SK-N-SH treated with all-trans-retinoic acid at 6 μM for 48 hours (cell line): ENCODE data around the gene IGF1R.

Experiments
- ZFP3 ChIP-seq: fragments of 250-450 bp; sonication (Bioruptor Pico); IDR thresholded peaks from 2 replicates; pipeline ENCODE4 v1.5.0; 2020; ENCODE audit warnings: mild to moderate bottlenecking, moderate library complexity
- TF ChIP-seq, protein P1 (sequence below): fragments of 250-450 bp; sonication (Bioruptor Pico); IDR thresholded peaks from 2 replicates; pipeline ENCODE4 v1.5.1; 2021; ENCODE audit warnings: mild to moderate bottlenecking, moderate library complexity

DNA sequence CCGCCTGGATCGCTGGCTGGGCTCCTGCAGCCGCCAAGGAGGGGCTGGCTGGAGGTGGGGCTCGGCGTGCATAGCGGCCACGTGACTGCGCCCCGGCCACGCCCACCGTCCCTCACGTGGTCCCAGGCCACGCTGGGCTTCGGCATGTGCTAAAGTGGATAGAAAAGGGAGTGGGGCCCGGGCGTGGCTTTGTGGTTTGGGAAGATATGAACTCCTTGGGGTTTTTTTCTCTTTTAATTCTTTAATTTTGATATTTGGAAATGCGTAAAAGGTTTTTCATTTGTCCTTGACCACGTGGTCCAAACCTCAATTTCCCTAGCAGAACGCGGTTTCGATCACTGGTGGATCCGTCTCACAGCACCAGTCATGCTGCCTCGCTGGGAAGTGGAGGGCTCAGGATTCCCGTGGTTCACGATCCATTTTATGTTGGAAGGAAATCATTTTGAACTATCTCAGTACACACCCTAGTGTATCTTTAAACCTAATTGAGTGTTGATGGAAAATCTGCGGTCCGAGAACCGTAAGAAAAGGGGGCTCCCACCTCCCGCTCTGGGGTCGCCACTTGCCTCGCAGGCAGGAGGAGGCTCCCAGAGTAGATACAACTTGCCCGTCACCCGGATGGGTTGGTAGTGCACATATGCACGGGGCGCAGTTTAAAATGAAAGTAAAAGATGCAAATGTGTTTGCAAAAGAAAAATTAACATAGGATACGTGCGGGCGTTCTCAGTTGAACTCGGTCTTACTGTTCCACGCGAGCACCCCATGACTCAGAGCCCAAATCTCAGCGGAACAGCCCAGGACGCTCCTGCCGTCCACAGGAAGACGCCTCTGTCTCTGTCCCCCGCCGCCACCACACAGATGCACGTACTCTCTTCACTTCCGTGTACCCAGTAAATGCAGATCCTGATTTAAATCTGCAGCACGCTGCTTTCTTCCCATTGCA is 217.3 kb downstream of the IGF1R start:
- TF ChIP-seq, protein P1, sequence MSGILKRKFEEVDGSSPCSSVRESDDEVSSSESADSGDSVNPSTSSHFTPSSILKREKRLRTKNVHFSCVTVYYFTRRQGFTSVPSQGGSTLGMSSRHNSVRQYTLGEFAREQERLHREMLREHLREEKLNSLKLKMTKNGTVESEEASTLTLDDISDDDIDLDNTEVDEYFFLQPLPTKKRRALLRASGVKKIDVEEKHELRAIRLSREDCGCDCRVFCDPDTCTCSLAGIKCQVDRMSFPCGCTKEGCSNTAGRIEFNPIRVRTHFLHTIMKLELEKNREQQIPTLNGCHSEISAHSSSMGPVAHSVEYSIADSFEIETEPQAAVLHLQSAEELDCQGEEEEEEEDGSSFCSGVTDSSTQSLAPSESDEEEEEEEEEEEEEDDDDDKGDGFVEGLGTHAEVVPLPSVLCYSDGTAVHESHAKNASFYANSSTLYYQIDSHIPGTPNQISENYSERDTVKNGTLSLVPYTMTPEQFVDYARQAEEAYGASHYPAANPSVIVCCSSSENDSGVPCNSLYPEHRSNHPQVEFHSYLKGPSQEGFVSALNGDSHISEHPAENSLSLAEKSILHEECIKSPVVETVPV (CRISPR knock-in tag), result no peak
- TF ChIP-seq ZFP3 (CRISPR knock-in tag), result no peak
